OCI-LY1 (cell line): Measurements from ENCODE around the gene ERMAP.
A peak's percentile ranks its signal among the peaks of the same experiment; 100 is the strongest.

ENCODE experiments used
- H2AFZ ChIP-seq: fragments of 200-600 bp; sonication (generic), shearing (Covaris generic); 2 replicates; pipeline ENCODE4 v1.6.0; 2014; ENCODE audit warnings: antibody characterized with exemption, mild to moderate bottlenecking, low read length
- H3F3A ChIP-seq: fragments of 200-600 bp; sonication (generic), shearing (Covaris generic); 2 replicates; pipeline ENCODE4 v1.6.0; 2014; ENCODE audit warnings: mild to moderate bottlenecking, antibody characterized with exemption, low read length, moderate library complexity; ENCODE audit not compliant: insufficient read depth
- H3K27ac ChIP-seq: fragments of 200-600 bp; sonication (generic); 2 replicates; pipeline ENCODE4 v1.5.1; 2014; ENCODE audit warnings: low read length, mixed run types, mild to moderate bottlenecking, low read depth; ENCODE audit not compliant: poor library complexity, severe bottlenecking
- H3K27me3 ChIP-seq: fragments of 200-600 bp; sonication (generic); 2 replicates; pipeline ENCODE4 v1.6.0; 2014; ENCODE audit warnings: antibody characterized with exemption, mild to moderate bottlenecking, low read length, moderate library complexity; ENCODE audit not compliant: insufficient read depth
- H3K36me3 ChIP-seq: fragments of 200-600 bp; sonication (generic); 2 replicates; pipeline ENCODE4 v1.6.1; 2014; ENCODE audit warnings: mild to moderate bottlenecking, antibody characterized with exemption, low read length, moderate library complexity, mixed read lengths; ENCODE audit not compliant: insufficient read depth
- H3K4me1 ChIP-seq: fragments of 200-600 bp; sonication (generic); 2 replicates; pipeline ENCODE4 v1.5.1; 2014; ENCODE audit warnings: mild to moderate bottlenecking, low read length, moderate library complexity; ENCODE audit not compliant: insufficient read depth, severe bottlenecking
- H3K4me2 ChIP-seq: fragments of 200-600 bp; sonication (generic), shearing (Covaris generic); 2 replicates; pipeline ENCODE4 v1.6.1; 2014; ENCODE audit warnings: low read length
- H3K4me3 ChIP-seq: fragments of 200-600 bp; sonication (generic); 2 replicates; pipeline ENCODE4 v1.5.1; 2014; ENCODE audit warnings: low read length, low read depth, mild to moderate bottlenecking, mixed read lengths; ENCODE audit not compliant: poor library complexity, severe bottlenecking
- H3K79me2 ChIP-seq: fragments of 200-600 bp; shearing (Covaris generic); 2 replicates; pipeline ENCODE4 v1.6.1; 2016; ENCODE audit warnings: mixed run types, low read length, mixed read lengths; ENCODE audit not compliant: insufficient read depth
- H3K9ac ChIP-seq: fragments of 200-600 bp; sonication (generic), shearing (Covaris generic); 2 replicates; pipeline ENCODE4 v1.6.1; 2014; ENCODE audit warnings: mild to moderate bottlenecking, low read length, mixed read lengths
- H3K9me2 ChIP-seq: fragments of 200-600 bp; sonication (generic), shearing (Covaris generic); 2 replicates; pipeline ENCODE4 v1.6.1; 2014; ENCODE audit warnings: low read depth, mild to moderate bottlenecking, low read length, mixed read lengths
- H3K9me3 ChIP-seq: fragments of 200-600 bp; shearing (Covaris generic); 2 replicates; pipeline ENCODE4 v1.6.1; 2014; ENCODE audit warnings: low read length, mixed read lengths
- H4K20me1 ChIP-seq: fragments of 200-600 bp; sonication (generic), shearing (Covaris generic); 2 replicates; pipeline ENCODE4 v1.6.0; 2016; ENCODE audit warnings: mild to moderate bottlenecking, low read length; ENCODE audit not compliant: insufficient read depth
- CTCF ChIP-seq: fragments of 200-600 bp; sonication (generic), shearing (Covaris generic); IDR thresholded peaks from 2 replicates; pipeline ENCODE4 v1.5.1; 2017; ENCODE audit warnings: mild to moderate bottlenecking, antibody characterized with exemption, low read length, moderate library complexity, mixed read lengths
- EZH2 ChIP-seq: fragments of 200-600 bp; sonication (generic), shearing (Covaris generic); IDR thresholded peaks from 2 replicates; pipeline ENCODE4 v1.8.0; 2017; ENCODE audit warnings: borderline replicate concordance, mixed run types, mild to moderate bottlenecking, antibody characterized with exemption, low read length, moderate library complexity, mixed read lengths

The ERMAP gene

GRCh38 chr1:42815941-42816584 is 859 bp upstream of the ERMAP start:
- no peak for TF ChIP-seq CTCF
- no peak for TF ChIP-seq EZH2
- Histone ChIP-seq H3K27ac (peak overlapping the region; percentile 30), H3K27me3 (no peaks in the 10 kb centered on the region), H3K79me2 (no peaks in the 10 kb centered on the region), H3K9ac (peak overlapping the region; percentile 76), H3K9me2 (no peaks in the 10 kb centered on the region), H3K4me3 (peak overlapping the region; percentile 79), H3F3A (no peaks in the 10 kb centered on the region), H3K4me1 (peaks cover 14% of the 10 kb centered on the region), H3K36me3 (no peaks in the 10 kb centered on the region), H2AFZ (peak overlapping the region; percentile 1; the same call in 1 of the 2 replicates), H4K20me1 (no peaks in the 10 kb centered on the region), H3K9me3 (no peaks in the 10 kb centered on the region), H3K4me2 (peak overlapping the region; percentile 98)

- H3K9me3 ChIP-seq = no peaks in the 10 kb centered on the region
- no peak for TF ChIP-seq CTCF
- H3K4me3 ChIP-seq = peak overlapping the region; percentile 79
- peak overlapping the region; percentile 37; the same call in 1 of the 2 replicates for H3K9ac ChIP-seq
- no peak overlapping the region for H3K27ac ChIP-seq
- peak overlapping the region; percentile 50; the same call in 1 of the 2 replicates for H2AFZ ChIP-seq
- peaks cover 14% of the 10 kb centered on the region for H3K4me1 ChIP-seq
- H3K36me3 ChIP-seq = no peaks in the 10 kb centered on the region
- no peaks in the 10 kb centered on the region for H3F3A ChIP-seq
- H4K20me1 ChIP-seq = no peaks in the 10 kb centered on the region
- H3K79me2 ChIP-seq = no peaks in the 10 kb centered on the region
- peak overlapping the region; percentile 70 for H3K4me2 ChIP-seq
- H3K27me3 ChIP-seq = no peaks in the 10 kb centered on the region
- H3K9me2 ChIP-seq = no peaks in the 10 kb centered on the region
These were observed 482 bp downstream of the ERMAP start for GRCh38 chr1:42817440-42817767.

GRCh38 chr1:42817976-42818375 is 1.1 kb downstream of the ERMAP start:
- Histone ChIP-seq H3K4me1 (peaks cover 14% of the 10 kb centered on the region), H3K4me2 (peak overlapping the region; percentile 70), H3K9me3 (no peaks in the 10 kb centered on the region), H4K20me1 (no peaks in the 10 kb centered on the region), H3K27ac (no peak overlapping the region), H3F3A (no peaks in the 10 kb centered on the region), H3K79me2 (no peaks in the 10 kb centered on the region), H3K9me2 (no peaks in the 10 kb centered on the region), H3K4me3 (no peak overlapping the region), H3K36me3 (no peaks in the 10 kb centered on the region), H3K9ac (no peak overlapping the region), H2AFZ (no peak overlapping the region), H3K27me3 (no peaks in the 10 kb centered on the region)
- TF ChIP-seq EZH2 = no peak
- TF ChIP-seq CTCF = no peak
